IMR-90 (cell line): ENCODE results near the gene DIP2B. TPM values are rescaled to one million over a fixed set of nuclear protein-coding genes. Genes with fewer than 3 reads are reported as not detected.
A peak's percentile ranks its signal among the peaks of the same experiment; 100 is the strongest.

ENCODE experiments used
- ATAC-seq: fragments of 200-7000 bp; cut with Tn5 transposase; 2 replicates; pipeline ENCODE4 v1.9.1; 2020; ENCODE audit warnings: low read depth, mild to moderate bottlenecking, moderate library complexity
- BruUV-seq: library from RNA; stranded (reverse); fragments of 400-500 nt; replicated peaks from 2 replicates; lab custom pipeline; 2021; lab: Mats Ljungman, UMichigan
- CTCF ChIA-PET: fragments of 300-600 bp; formaldehyde crosslinking; extraction: SDS; loops from one replicate; lab custom pipeline; 2021; ENCODE audit warnings: antibody characterized with exemption; lab: Yijun Ruan, JAX
- POLR2A ChIA-PET: fragments of 300-600 bp; sonication (Branson Sonifier 250); formaldehyde crosslinking; loops from one replicate; lab custom pipeline; 2022; ENCODE audit warnings: antibody characterized with exemption; ENCODE audit not compliant: unreplicated experiment; lab: Charles Lee
- DNase-seq: peaks from one replicate; pipeline ENCODE4 v3.0.0; 2013
- H2AFZ ChIP-seq: replicated peaks from 2 replicates; pipeline ENCODE3; 2013; ENCODE audit warnings: low read length, mild to moderate bottlenecking; ENCODE audit not compliant: poor library complexity
- H2AK5ac ChIP-seq: 2 replicates; pipeline ENCODE4 v1.6.1; 2013; ENCODE audit warnings: low read depth, low read length, inconsistent platforms
- H2AK9ac ChIP-seq: replicated peaks from 2 replicates; pipeline ENCODE3; 2013; ENCODE audit warnings: mild to moderate bottlenecking, low read depth, low read length, moderate library complexity; ENCODE audit not compliant: poor library complexity
- H2BK120ac ChIP-seq: 2 replicates; pipeline ENCODE4 v1.6.1; 2013; ENCODE audit warnings: low read depth, low read length, inconsistent platforms
- H2BK15ac ChIP-seq: 3 replicates; pipeline ENCODE4 v1.6.1; 2013; ENCODE audit warnings: low read depth, low read length, inconsistent platforms
- H2BK20ac ChIP-seq: 2 replicates; pipeline ENCODE4 v1.6.1; 2013; ENCODE audit warnings: low read depth, mild to moderate bottlenecking, inconsistent platforms, low read length, moderate library complexity
- H2BK5ac ChIP-seq: 2 replicates; pipeline ENCODE4 v1.6.1; 2013; ENCODE audit warnings: mild to moderate bottlenecking, low read depth, low read length, inconsistent platforms; ENCODE audit not compliant: poor library complexity, severe bottlenecking
- H3K14ac ChIP-seq: replicated peaks from 2 replicates; pipeline ENCODE4 v1.6.1; 2013; ENCODE audit warnings: low read depth, low read length, inconsistent platforms
- H3K18ac ChIP-seq: 2 replicates; pipeline ENCODE4 v1.6.1; 2013; ENCODE audit warnings: low read depth, low read length, control low read depth
- H3K23ac ChIP-seq: 2 replicates; pipeline ENCODE4 v1.6.1; 2013; ENCODE audit warnings: low read depth, low read length, inconsistent platforms
- H3K27ac ChIP-seq: 2 replicates; pipeline ENCODE4 v1.5.1; 2013; ENCODE audit warnings: mild to moderate bottlenecking, control low read depth, low read length; ENCODE audit not compliant: insufficient read depth
- H3K27me3 ChIP-seq: 2 replicates; pipeline ENCODE4 v1.6.1; 2013; ENCODE audit warnings: low read length; ENCODE audit not compliant: control insufficient read depth, insufficient read depth
- H3K36me3 ChIP-seq: 2 replicates; pipeline ENCODE4 v1.6.1; 2013; ENCODE audit warnings: low read length, mixed read lengths; ENCODE audit not compliant: control insufficient read depth, insufficient read depth
- H3K4ac ChIP-seq: 2 replicates; pipeline ENCODE4 v1.6.1; 2013; ENCODE audit warnings: low read depth, low read length, inconsistent platforms
- H3K4me1 ChIP-seq: 2 replicates; pipeline ENCODE4 v1.6.1; 2013; ENCODE audit warnings: low read length, mixed read lengths; ENCODE audit not compliant: control insufficient read depth, insufficient read depth
- H3K4me2 ChIP-seq: 2 replicates; pipeline ENCODE4 v1.6.1; 2013; ENCODE audit warnings: low read depth, mild to moderate bottlenecking, control low read depth, low read length, moderate library complexity
- H3K4me3 ChIP-seq: 2 replicates; pipeline ENCODE4 v1.5.1; 2013; ENCODE audit warnings: low read depth, mild to moderate bottlenecking, control low read depth, low read length, moderate library complexity; ENCODE audit not compliant: insufficient read depth
- H3K56ac ChIP-seq: 2 replicates; pipeline ENCODE4 v1.6.1; 2013; ENCODE audit warnings: low read length, inconsistent platforms; ENCODE audit not compliant: insufficient read depth; ENCODE audit errors: extremely low read depth
- H3K79me1 ChIP-seq, 2 experiments: 2 replicates each; pipeline ENCODE4 v1.6.1; 2013; ENCODE audit warnings: low read length in 2 of 2, inconsistent platforms in 1 of 2, low read depth in 1 of 2
- H3K9ac ChIP-seq: 2 replicates; pipeline ENCODE4 v1.6.1; 2013; ENCODE audit warnings: low read depth, low read length, control low read depth
- H3K9me1 ChIP-seq: 2 replicates; pipeline ENCODE4 v1.6.1; 2013; ENCODE audit warnings: low read length, inconsistent platforms; ENCODE audit not compliant: insufficient read depth
- H3K9me3 ChIP-seq: 2 replicates; pipeline ENCODE4 v1.6.1; 2013; ENCODE audit warnings: low read length; ENCODE audit not compliant: control insufficient read depth, insufficient read depth
- H4K20me1 ChIP-seq: 2 replicates; pipeline ENCODE4 v1.6.1; 2013; ENCODE audit warnings: low read length, inconsistent platforms; ENCODE audit not compliant: insufficient read depth
- H4K5ac ChIP-seq: 2 replicates; pipeline ENCODE4 v1.6.1; 2013; ENCODE audit warnings: mild to moderate bottlenecking, low read depth, low read length, control low read depth
- H4K8ac ChIP-seq, 2 experiments: 2 replicates each; pipeline ENCODE4 v1.6.1; 2013; ENCODE audit warnings: low read depth in 2 of 2, low read length in 2 of 2, control low read depth in 1 of 2, inconsistent platforms in 1 of 2
- H4K91ac ChIP-seq: 2 replicates; pipeline ENCODE4 v1.6.1; 2013; ENCODE audit warnings: low read depth, low read length, inconsistent platforms; ENCODE audit not compliant: insufficient read depth
- NFE2L2 ChIP-seq: fragments of 150-350 bp; IDR thresholded peaks from 2 replicates; pipeline ENCODE4 v1.6.1; 2016; ENCODE audit warnings: low read depth, mild to moderate bottlenecking, low read length
- RAD21 ChIP-seq: IDR thresholded peaks from 2 replicates; pipeline ENCODE4 v1.6.1; 2012; ENCODE audit warnings: low read length, improper control_type of control experiment
- RFX5 ChIP-seq: IDR thresholded peaks from 2 replicates; pipeline ENCODE4 v1.8.0; 2012; ENCODE audit warnings: low read depth, mild to moderate bottlenecking, low read length, moderate library complexity
- SMC3 ChIP-seq: fragments of 150-350 bp; IDR thresholded peaks from 2 replicates; pipeline ENCODE4 v1.6.1; 2016; ENCODE audit warnings: low read depth, mild to moderate bottlenecking, antibody characterized with exemption, low read length, moderate library complexity
- WGBS, 2 experiments: methylation state at CpG; one replicate each; pipeline versions ENCODE4 v1.1.5 to v1.1.7; 2013; ENCODE audit warnings: missing lambda C conversion rate in 2 of 2; ENCODE audit not compliant: insufficient read length in 1 of 2; ENCODE audit errors: extremely low coverage in 2 of 2; 5-methylcytosine and 5-hydroxymethylcytosine counted together
- dilution Hi-C: fragments of 300-500 bp; cut with HindIII; formaldehyde crosslinking; loops from one replicate; pipeline ENCODE4 v1.14.3; 2018; ENCODE audit warnings: low sequenced_read_pairs; ENCODE audit not compliant: unreplicated experiment
- in situ Hi-C: fragments of 300-500 bp; cut with MboI; formaldehyde crosslinking; loops from 3 replicates; pipeline ENCODE4 v1.14.3; 2019; ENCODE audit warnings: low sequenced_read_pairs, inconsistent platforms, mixed read lengths
- intact Hi-C: fragments of 100-400 bp; cut with micrococcal nuclease; formaldehyde crosslinking; loops from 2 replicates; pipeline ENCODE4 v1.10.0; 2022
- polyA plus RNA-seq, 3 experiments: library from polyadenylated mRNA; depleted of rRNA; stranded (reverse); fragments of >200 nt; gene quantifications; 2 replicates each; pipeline ENCODE4 v1.2.3, GENCODE V29; 2012; ENCODE audit warnings: low replicate concordance in 1 of 3
- total RNA-seq: library from RNA; depleted of rRNA; stranded (reverse); fragments of >200 nt; gene quantifications from 2 replicates; pipeline ENCODE4 v1.2.3, GENCODE V29; 2012
- TF ChIP-seq, protein P1 (sequence below): conservative IDR thresholded peaks from 2 replicates; pipeline ENCODE4 v1.5.1; 2012; ENCODE audit warnings: mild to moderate bottlenecking, low read depth, low read length, improper control_type of control experiment
- TF ChIP-seq, protein P2 (sequence below): fragments of 150-350 bp; IDR thresholded peaks from 2 replicates; pipeline ENCODE4 v1.6.1; 2017; ENCODE audit warnings: mild to moderate bottlenecking, antibody characterized with exemption, low read length, low read depth

Gene DIP2B
- total and polyA plus RNA-seq, 2 of the 4 experiments (the other 2 are of a cell fraction), result 7.7 to 12.9 TPM

DNA sequence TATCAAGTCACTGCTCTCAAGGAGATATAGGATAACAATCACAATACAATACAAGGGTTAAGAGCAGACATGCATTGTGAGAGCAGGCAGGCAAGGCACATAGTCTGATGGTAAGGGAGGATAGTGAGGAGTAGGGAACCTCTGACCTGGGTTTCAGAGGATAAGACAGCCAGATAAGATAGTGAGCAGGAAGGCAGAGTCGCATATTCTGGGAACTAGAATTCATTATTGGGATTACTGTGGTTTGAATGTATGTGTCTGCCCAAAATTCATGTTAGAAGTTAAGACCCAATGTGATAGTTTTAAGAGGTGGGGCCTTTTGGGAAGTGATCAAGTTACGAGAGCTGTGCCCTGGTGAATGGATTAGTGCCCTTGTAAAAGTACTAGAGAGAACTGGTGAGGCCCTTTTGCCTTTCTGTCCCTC lies 244.7 kb downstream of the DIP2B start:
- Histone ChIP-seq H3K79me1 (0 out of 4 replicates have a peak, but pooled peaks cover 0 to 2% of the 10 kb centered on the region in 2 experiments), H3K4me3 (no peak overlapping the region), H2AK5ac (no peak overlapping the region; the same call in 1 of the 2 replicates), H3K36me3 (peaks cover 15% of the 10 kb centered on the region), H3K4ac (no peak overlapping the region), H2BK120ac (no peak overlapping the region), H2AK9ac (no peak overlapping the region), H3K23ac (peak overlapping the region; percentile 11; the same call in 1 of the 2 replicates), H2BK20ac (no peak overlapping the region), H3K4me2 (no peak overlapping the region), H2AFZ (no peak overlapping the region), H3K14ac (no peak overlapping the region), H3K56ac (no peak overlapping the region), H2BK5ac (no peak overlapping the region), H3K4me1 (no peaks in the 10 kb centered on the region), H3K27me3 (no peaks in the 10 kb centered on the region), H3K9ac (no peak overlapping the region), H3K18ac (no peak overlapping the region), H4K5ac (no peak overlapping the region), H4K91ac (no peak overlapping the region), H3K9me3 (no peaks in the 10 kb centered on the region), H4K8ac (no peak overlapping the region), H4K20me1 (no peaks in the 10 kb centered on the region), H3K27ac (no peak overlapping the region), H3K9me1 (peaks cover 8% of the 10 kb centered on the region; the same call in 1 of the 2 replicates), H2BK15ac (no peak overlapping the region)
- ATAC-seq (no peak), DNase-seq (no peak)
- intact Hi-C loops, result no loop called here
- 92% methylated on average over 2 of the region's 2 CpGs; no CpG with 5 or more reads in 1 of the 2 experiments for whole genome bisulfite sequencing, 2 experiments
- dilution Hi-C loops, result no loop called here
- in situ Hi-C loops, result no loop called here
- ChIA-PET POLR2A (no interaction called here), CTCF (no interaction called here)
- no TSS peak for BruUV-seq
- TF ChIP-seq NFE2L2, result no peak
- TF ChIP-seq, protein P1, sequence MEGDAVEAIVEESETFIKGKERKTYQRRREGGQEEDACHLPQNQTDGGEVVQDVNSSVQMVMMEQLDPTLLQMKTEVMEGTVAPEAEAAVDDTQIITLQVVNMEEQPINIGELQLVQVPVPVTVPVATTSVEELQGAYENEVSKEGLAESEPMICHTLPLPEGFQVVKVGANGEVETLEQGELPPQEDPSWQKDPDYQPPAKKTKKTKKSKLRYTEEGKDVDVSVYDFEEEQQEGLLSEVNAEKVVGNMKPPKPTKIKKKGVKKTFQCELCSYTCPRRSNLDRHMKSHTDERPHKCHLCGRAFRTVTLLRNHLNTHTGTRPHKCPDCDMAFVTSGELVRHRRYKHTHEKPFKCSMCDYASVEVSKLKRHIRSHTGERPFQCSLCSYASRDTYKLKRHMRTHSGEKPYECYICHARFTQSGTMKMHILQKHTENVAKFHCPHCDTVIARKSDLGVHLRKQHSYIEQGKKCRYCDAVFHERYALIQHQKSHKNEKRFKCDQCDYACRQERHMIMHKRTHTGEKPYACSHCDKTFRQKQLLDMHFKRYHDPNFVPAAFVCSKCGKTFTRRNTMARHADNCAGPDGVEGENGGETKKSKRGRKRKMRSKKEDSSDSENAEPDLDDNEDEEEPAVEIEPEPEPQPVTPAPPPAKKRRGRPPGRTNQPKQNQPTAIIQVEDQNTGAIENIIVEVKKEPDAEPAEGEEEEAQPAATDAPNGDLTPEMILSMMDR, result no peak
- TF ChIP-seq SMC3, result no peak
- no peak for TF ChIP-seq RFX5
- TF ChIP-seq, protein P2, sequence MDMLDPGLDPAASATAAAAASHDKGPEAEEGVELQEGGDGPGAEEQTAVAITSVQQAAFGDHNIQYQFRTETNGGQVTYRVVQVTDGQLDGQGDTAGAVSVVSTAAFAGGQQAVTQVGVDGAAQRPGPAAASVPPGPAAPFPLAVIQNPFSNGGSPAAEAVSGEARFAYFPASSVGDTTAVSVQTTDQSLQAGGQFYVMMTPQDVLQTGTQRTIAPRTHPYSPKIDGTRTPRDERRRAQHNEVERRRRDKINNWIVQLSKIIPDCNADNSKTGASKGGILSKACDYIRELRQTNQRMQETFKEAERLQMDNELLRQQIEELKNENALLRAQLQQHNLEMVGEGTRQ, result no peak
- TF ChIP-seq RAD21, result no peak
